ENCODE measurements around the gene FAM107B. TPM values are rescaled to one million over a fixed set of nuclear protein-coding genes. Genes with fewer than 3 reads are reported as not detected.

The FAM107B gene
- total and polyA plus RNA-seq, 4 donors: 24.9 to 58.1 (median 30.9) TPM

GRCh38 chr10:14478201-14478600 lies 296.5 kb downstream of the FAM107B start:
- no peak for DNase-seq (ENCODE audit: low spot score)

GRCh38 chr10:14477408-14477710 lies 297.3 kb downstream of the FAM107B start:
- Histone ChIP-seq H3K4me1 (ENCODE audit: control insufficient read depth in 4 of 4, insufficient read depth in 4 of 4, low read length in 3 of 4) (no peaks in the 10 kb centered on the region), H3K4me3 (ENCODE audit: low read depth in 1 of 3, low read length in 3 of 3) (no peak overlapping the region), H3K9ac (ENCODE audit: low read depth in 1 of 2, low read length in 2 of 2) (no peak overlapping the region), H3K27me3 (ENCODE audit: control insufficient read depth in 4 of 4, insufficient read depth in 4 of 4, low read length in 3 of 4) (no peaks in the 10 kb centered on the region), H3K27ac (ENCODE audit: low read depth in 1 of 2, low read length in 2 of 2) (no peak overlapping the region), H3K36me3 (ENCODE audit: control insufficient read depth in 4 of 4, insufficient read depth in 3 of 4, low read depth in 1 of 4, low read length in 3 of 4) (no peaks in the 10 kb centered on the region), H3K9me3 (ENCODE audit: control insufficient read depth in 4 of 4, low read length in 3 of 4) (no peaks in the 10 kb centered on the region)
- 70% methylated on average over 4 of the region's 4 CpGs for WGBS
- TF ChIP-seq JUND (IDR thresholded peaks at IDR 0.05) (no peak), SP1 (IDR thresholded peaks at IDR 0.05) (no peak), TAF1 (conservative IDR thresholded peaks at IDR 0.05) (no peak), NR2F2 (IDR thresholded peaks at IDR 0.05) (no peak)
- DNase-seq (ENCODE audit: low spot score): no peak

More at GRCh38 chr10:14478201-14478600, 296.5 kb downstream of the FAM107B start:
- no peaks in the 10 kb centered on the region for H3K9me3 ChIP-seq (ENCODE audit: control insufficient read depth in 4 of 4, low read length in 3 of 4)
- 65% methylated on average over 7 of the region's 7 CpGs for WGBS
- H3K27ac ChIP-seq (ENCODE audit: low read depth in 1 of 2, low read length in 2 of 2): no peak overlapping the region
- H3K4me1 ChIP-seq (ENCODE audit: control insufficient read depth in 4 of 4, insufficient read depth in 4 of 4, low read length in 3 of 4): no peaks in the 10 kb centered on the region
- no peaks in the 10 kb centered on the region for H3K27me3 ChIP-seq (ENCODE audit: control insufficient read depth in 4 of 4, insufficient read depth in 4 of 4, low read length in 3 of 4)
- no peak overlapping the region for H3K9ac ChIP-seq (ENCODE audit: low read depth in 1 of 2, low read length in 2 of 2)
- H3K4me3 ChIP-seq (ENCODE audit: low read depth in 1 of 3, low read length in 3 of 3): no peak overlapping the region
- TF ChIP-seq ATF3 (IDR thresholded peaks at IDR 0.05) (no peak), MAX (IDR thresholded peaks at IDR 0.05) (no peak), JUND (IDR thresholded peaks at IDR 0.05) (no peak), FOXA2 (IDR thresholded peaks at IDR 0.05) (no peak), FOXA1 (IDR thresholded peaks at IDR 0.05) (no peak), ZBTB33 (IDR thresholded peaks at IDR 0.05) (no peak), HNF4G (IDR thresholded peaks at IDR 0.05) (no peak), SP1 (IDR thresholded peaks at IDR 0.05) (no peak), RAD21 (IDR thresholded peaks at IDR 0.05) (no peak), EGR1 (IDR thresholded peaks at IDR 0.05; ENCODE audit: low read depth in 2 of 2) (no peak), TAF1 (conservative IDR thresholded peaks at IDR 0.05) (no peak), NR2F2 (IDR thresholded peaks at IDR 0.05) (no peak), YY1 (IDR thresholded peaks at IDR 0.05) (no peak)
- no peaks in the 10 kb centered on the region for H3K36me3 ChIP-seq (ENCODE audit: control insufficient read depth in 4 of 4, insufficient read depth in 3 of 4, low read depth in 1 of 4, low read length in 3 of 4)

- Histone ChIP-seq H3K4me3 (ENCODE audit: low read depth in 1 of 3, low read length in 3 of 3) (no peak overlapping the region), H3K9ac (ENCODE audit: low read depth in 1 of 2, low read length in 2 of 2) (no peak overlapping the region), H3K27ac (ENCODE audit: low read depth in 1 of 2, low read length in 2 of 2) (no peak overlapping the region), H3K36me3 (ENCODE audit: control insufficient read depth in 4 of 4, insufficient read depth in 3 of 4, low read depth in 1 of 4, low read length in 3 of 4) (no peaks in the 10 kb centered on the region), H3K9me3 (ENCODE audit: control insufficient read depth in 4 of 4, low read length in 3 of 4) (no peaks in the 10 kb centered on the region), H3K27me3 (ENCODE audit: control insufficient read depth in 4 of 4, insufficient read depth in 4 of 4, low read length in 3 of 4) (no peaks in the 10 kb centered on the region), H3K4me1 (ENCODE audit: control insufficient read depth in 4 of 4, insufficient read depth in 4 of 4, low read length in 3 of 4) (no peaks in the 10 kb centered on the region)
- WGBS: 87% methylated on average over 9 of the region's 9 CpGs
- DNase-seq (ENCODE audit: low spot score): no peak
- TF ChIP-seq HNF4A (conservative IDR thresholded peaks at IDR 0.05): no peak
- TF ChIP-seq MAX (IDR thresholded peaks at IDR 0.05): no peak
- TF ChIP-seq GABPA (IDR thresholded peaks at IDR 0.05 in 1 of 2, conservative IDR thresholded peaks at IDR 0.05 in 1 of 2): no peak
- no peak for TF ChIP-seq REST (IDR thresholded peaks at IDR 0.05)
- TF ChIP-seq NR2F2 (IDR thresholded peaks at IDR 0.05): no peak
- no peak for TF ChIP-seq TAF1 (conservative IDR thresholded peaks at IDR 0.05)
- TF ChIP-seq ZBTB33 (IDR thresholded peaks at IDR 0.05): no peak
- TF ChIP-seq RXRA (IDR thresholded peaks at IDR 0.05): no peak
- TF ChIP-seq FOXA1 (IDR thresholded peaks at IDR 0.05): no peak
Observed at GRCh38 chr10:14476641-14477407, 297.9 kb downstream of the FAM107B start.
